OCI-LY7 (cell line): ENCODE measurements around the gene C1orf198. TPM values are rescaled to one million over a fixed set of nuclear protein-coding genes. Genes with fewer than 3 reads are reported as not detected.
"Not testable (repeated sequence)": the region's sequence is repeated elsewhere in the genome, so short reads cannot be mapped to it uniquely, and the experiment has no call there.

Experiments
- BruUV-seq: library from RNA; stranded (reverse); fragments of 400-500 nt; replicated peaks from 2 replicates; lab custom pipeline; 2021; lab: Mats Ljungman, UMichigan
- CTCF ChIA-PET: fragments of 300-600 bp; sonication (Branson Sonifier 250); formaldehyde crosslinking; loops from one replicate; lab custom pipeline; 2022; ENCODE audit warnings: antibody characterized with exemption; ENCODE audit not compliant: unreplicated experiment; lab: Charles Lee
- POLR2A ChIA-PET: fragments of 300-600 bp; sonication (Branson Sonifier 250); formaldehyde crosslinking; loops from one replicate; lab custom pipeline; 2022; ENCODE audit warnings: antibody characterized with exemption; lab: Charles Lee
- DNase-seq: peaks from one replicate; pipeline ENCODE4 v3.0.0-alpha.2; 2015; ENCODE audit warnings: low spot score
- H2AFZ ChIP-seq: fragments of 200-600 bp; sonication (generic), shearing (Covaris generic); 2 replicates; pipeline ENCODE4 v1.6.1; 2014; ENCODE audit warnings: mild to moderate bottlenecking, antibody characterized with exemption, low read length, moderate library complexity
- H3K27ac ChIP-seq: fragments of 200-600 bp; sonication (generic); 2 replicates; pipeline ENCODE4 v1.5.1; 2014; ENCODE audit warnings: mixed run types, low read depth, mild to moderate bottlenecking, moderate library complexity, low read length, inconsistent platforms; ENCODE audit not compliant: poor library complexity, severe bottlenecking
- H3K36me3 ChIP-seq: fragments of 200-600 bp; sonication (generic); 2 replicates; pipeline ENCODE4 v1.6.1; 2014; ENCODE audit warnings: mild to moderate bottlenecking, antibody characterized with exemption, low read length, moderate library complexity, mixed read lengths; ENCODE audit not compliant: insufficient read depth
- H3K4me1 ChIP-seq: fragments of 200-600 bp; sonication (generic); 2 replicates; pipeline ENCODE4 v1.5.1; 2014; ENCODE audit warnings: mild to moderate bottlenecking, low read length; ENCODE audit not compliant: insufficient read depth, poor library complexity, severe bottlenecking
- H3K4me2 ChIP-seq: fragments of 200-600 bp; sonication (generic); 2 replicates; pipeline ENCODE4 v1.6.1; 2014; ENCODE audit warnings: mild to moderate bottlenecking, low read length
- H3K4me3 ChIP-seq: fragments of 200-600 bp; sonication (generic); 2 replicates; pipeline ENCODE4 v1.5.1; 2014; ENCODE audit warnings: mild to moderate bottlenecking, low read depth, low read length; ENCODE audit not compliant: poor library complexity, severe bottlenecking
- H3K79me2 ChIP-seq: fragments of 200-600 bp; sonication (generic); 2 replicates; pipeline ENCODE4 v1.6.1; 2016; ENCODE audit warnings: low read depth, mild to moderate bottlenecking, low read length, moderate library complexity, mixed read lengths; ENCODE audit not compliant: insufficient read depth
- H3K9me2 ChIP-seq: fragments of 200-600 bp; sonication (generic); 2 replicates; pipeline ENCODE4 v1.6.1; 2016; ENCODE audit warnings: mild to moderate bottlenecking, low read length, mixed read lengths; ENCODE audit not compliant: insufficient read depth
- H3K9me3 ChIP-seq: fragments of 200-600 bp; sonication (generic); 2 replicates; pipeline ENCODE4 v1.6.1; 2014; ENCODE audit warnings: mild to moderate bottlenecking, mixed run types, low read length, mixed read lengths
- H4K20me1 ChIP-seq: fragments of 200-600 bp; sonication (generic); 2 replicates; pipeline ENCODE4 v1.6.1; 2014; ENCODE audit warnings: mild to moderate bottlenecking, antibody characterized with exemption, low read length, moderate library complexity, mixed read lengths; ENCODE audit not compliant: insufficient read depth
- EZH2phosphoT487 ChIP-seq: fragments of 200-600 bp; sonication (generic); IDR thresholded peaks from 2 replicates; pipeline ENCODE4 v1.6.1; 2018; ENCODE audit warnings: low read depth, borderline replicate concordance, mild to moderate bottlenecking, mixed run types, antibody characterized with exemption, low read length, moderate library complexity, mixed read lengths
- intact Hi-C: fragments of 100-400 bp; cut with micrococcal nuclease; formaldehyde crosslinking; loops from one replicate; pipeline ENCODE4 v1.10.0; 2022; ENCODE audit not compliant: unreplicated experiment
- total RNA-seq, 2 experiments: library from RNA; depleted of rRNA in 1 of 2; stranded (reverse); fragments of >200 nt in 1 of 2; shearing (Covaris generic) in 1 of 2; gene quantifications; 2 replicates each; pipeline ENCODE4 v1.2.3, GENCODE V29; 2014 to 2022
- TF ChIP-seq, protein P1 (sequence below): fragments of 200-600 bp; sonication (generic); conservative IDR thresholded peaks from 2 replicates; pipeline ENCODE4 v1.5.1; 2014; ENCODE audit warnings: mild to moderate bottlenecking, antibody characterized with exemption, low read length, moderate library complexity, mixed read lengths

C1orf198 gene
- total RNA-seq, 2 experiments from 2014 or later, result 5.7 to 6.5 TPM

- no peaks in the 10 kb centered on the region for H3K9me2 ChIP-seq
- no peak overlapping the region for H3K4me3 ChIP-seq
- no peak for DNase-seq
- H3K4me1 ChIP-seq, result no peaks in the 10 kb centered on the region
- no peak overlapping the region for H3K27ac ChIP-seq
- no peak overlapping the region for H2AFZ ChIP-seq
- intact Hi-C loops, result no loop called here
- no peaks in the 10 kb centered on the region for H3K9me3 ChIP-seq
- POLR2A ChIA-PET, result no interaction called here
- BruUV-seq, result no TSS peak
- H4K20me1 ChIP-seq, result no peaks in the 10 kb centered on the region
- TF ChIP-seq EZH2phosphoT487, result no peak
- TF ChIP-seq, protein P1, sequence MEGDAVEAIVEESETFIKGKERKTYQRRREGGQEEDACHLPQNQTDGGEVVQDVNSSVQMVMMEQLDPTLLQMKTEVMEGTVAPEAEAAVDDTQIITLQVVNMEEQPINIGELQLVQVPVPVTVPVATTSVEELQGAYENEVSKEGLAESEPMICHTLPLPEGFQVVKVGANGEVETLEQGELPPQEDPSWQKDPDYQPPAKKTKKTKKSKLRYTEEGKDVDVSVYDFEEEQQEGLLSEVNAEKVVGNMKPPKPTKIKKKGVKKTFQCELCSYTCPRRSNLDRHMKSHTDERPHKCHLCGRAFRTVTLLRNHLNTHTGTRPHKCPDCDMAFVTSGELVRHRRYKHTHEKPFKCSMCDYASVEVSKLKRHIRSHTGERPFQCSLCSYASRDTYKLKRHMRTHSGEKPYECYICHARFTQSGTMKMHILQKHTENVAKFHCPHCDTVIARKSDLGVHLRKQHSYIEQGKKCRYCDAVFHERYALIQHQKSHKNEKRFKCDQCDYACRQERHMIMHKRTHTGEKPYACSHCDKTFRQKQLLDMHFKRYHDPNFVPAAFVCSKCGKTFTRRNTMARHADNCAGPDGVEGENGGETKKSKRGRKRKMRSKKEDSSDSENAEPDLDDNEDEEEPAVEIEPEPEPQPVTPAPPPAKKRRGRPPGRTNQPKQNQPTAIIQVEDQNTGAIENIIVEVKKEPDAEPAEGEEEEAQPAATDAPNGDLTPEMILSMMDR, result no peak
- no peak overlapping the region for H3K4me2 ChIP-seq
- no peaks in the 10 kb centered on the region for H3K79me2 ChIP-seq
- no peaks in the 10 kb centered on the region for H3K36me3 ChIP-seq
- CTCF ChIA-PET, result no interaction called here
Observed at GRCh38 chr1:230850547-230850946, 17.8 kb downstream of the C1orf198 start.

DNA sequence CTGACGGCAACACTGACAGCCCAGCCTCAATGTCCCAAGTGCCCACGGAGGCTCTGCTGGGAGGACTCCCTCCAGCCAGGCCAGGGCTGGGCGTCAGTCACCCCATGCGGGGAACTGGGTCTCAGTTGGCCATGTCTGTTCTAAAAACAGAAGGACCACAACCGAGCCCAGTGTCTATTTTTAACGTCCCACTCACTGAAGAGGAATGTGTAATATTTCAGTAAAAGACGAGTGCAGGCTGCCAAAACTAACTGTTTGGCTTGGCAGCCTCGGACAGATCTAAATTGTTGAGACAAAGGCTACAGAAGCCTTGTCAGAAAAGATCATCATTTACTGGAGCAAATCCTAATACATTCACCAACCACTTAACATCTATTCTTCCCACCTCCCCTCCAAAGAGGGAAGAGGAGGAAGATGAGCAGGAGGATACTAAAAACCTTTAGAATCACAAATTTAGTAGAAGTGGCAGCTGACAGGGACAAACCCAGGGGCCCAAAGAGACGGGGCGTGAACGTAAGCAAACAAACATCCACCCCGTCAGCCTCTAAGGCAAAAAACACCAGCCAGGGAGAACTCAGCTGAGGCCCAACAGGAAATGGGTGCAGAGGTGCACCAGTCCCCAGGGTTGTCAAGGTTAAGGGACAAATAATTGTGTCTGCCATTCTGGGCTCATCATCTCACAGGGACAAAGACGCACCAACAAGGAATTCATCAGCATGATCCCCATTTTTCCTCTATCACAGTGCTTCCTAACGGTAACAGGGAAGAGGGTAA, 18.7 kb downstream of the C1orf198 start:
- ChIA-PET CTCF (no interaction called here), POLR2A (interaction anchor here (0.6 kb wide), 1 partner anchor 26 kb away, joined by 3 read pairs; no protein-coding TSS in a partner anchor)
- H3K9me2 ChIP-seq, result no peaks in the 10 kb centered on the region
- DNase-seq, result no peak
- no peak overlapping the region for H3K27ac ChIP-seq
- H3K4me3 ChIP-seq, result no peak overlapping the region
- BruUV-seq, result no TSS peak
- no peaks in the 10 kb centered on the region for H3K36me3 ChIP-seq
- intact Hi-C loops, result no loop called here
- H3K4me1 ChIP-seq, result no peaks in the 10 kb centered on the region
- H3K4me2 ChIP-seq, result no peak overlapping the region
- no peak overlapping the region for H2AFZ ChIP-seq
- no peaks in the 10 kb centered on the region for H4K20me1 ChIP-seq
- TF ChIP-seq, protein P1, result no peak
- TF ChIP-seq EZH2phosphoT487, result no peak
- H3K9me3 ChIP-seq, result no peaks in the 10 kb centered on the region
- H3K79me2 ChIP-seq, result no peaks in the 10 kb centered on the region

GRCh38 chr1:230848235-230848634, 20.1 kb downstream of the C1orf198 start:
- no peaks in the 10 kb centered on the region for H3K4me1 ChIP-seq
- H3K36me3 ChIP-seq, result no peaks in the 10 kb centered on the region
- H4K20me1 ChIP-seq, result no peaks in the 10 kb centered on the region
- no peak overlapping the region for H3K4me2 ChIP-seq
- no peak overlapping the region for H3K27ac ChIP-seq
- intact Hi-C loops, result no loop called here
- H3K4me3 ChIP-seq, result no peak overlapping the region
- DNase-seq, result no peak
- no TSS peak for BruUV-seq
- no peaks in the 10 kb centered on the region for H3K9me3 ChIP-seq
- CTCF ChIA-PET, result no interaction called here
- no peak for TF ChIP-seq EZH2phosphoT487
- TF ChIP-seq, protein P1, result no peak
- no peaks in the 10 kb centered on the region for H3K79me2 ChIP-seq
- POLR2A ChIA-PET, result no interaction called here
- H2AFZ ChIP-seq, result no peak overlapping the region
- H3K9me2 ChIP-seq, result no peaks in the 10 kb centered on the region

DNA sequence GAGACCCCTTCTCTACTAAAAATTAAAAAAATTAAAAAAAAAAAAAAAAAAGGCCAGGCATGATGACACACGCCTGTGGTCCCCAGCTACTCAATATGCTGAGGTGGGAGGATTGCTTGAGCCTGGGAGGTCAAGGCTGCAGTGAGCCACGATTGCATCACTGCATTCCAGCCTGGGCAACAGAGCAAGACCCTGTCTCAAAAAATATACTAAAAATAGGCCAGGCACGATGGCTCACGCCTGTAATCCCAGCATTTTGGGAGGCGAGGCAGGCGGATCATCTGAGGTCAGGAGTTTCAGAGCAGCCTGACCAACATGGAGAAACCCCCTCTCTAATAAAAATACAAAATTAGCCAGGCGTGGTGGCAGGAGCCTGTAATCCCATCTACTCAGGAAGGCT, 23.1 kb downstream of the C1orf198 start:
- H2AFZ ChIP-seq, H3K4me1 ChIP-seq, CTCF ChIA-PET, H3K36me3 ChIP-seq, H3K79me2 ChIP-seq, H3K9me3 ChIP-seq, H3K9me2 ChIP-seq, H3K27ac ChIP-seq, intact Hi-C loops, H3K4me2 ChIP-seq, H3K4me3 ChIP-seq, H4K20me1 ChIP-seq, BruUV-seq, DNase-seq: not testable (repeated sequence)
- POLR2A ChIA-PET, result interaction anchor here (0.6 kb wide), 1 partner anchor 1188 kb away, joined by 5 read pairs; no protein-coding TSS in a partner anchor
